ENCODE results near the gene KIAA1671. TPM values are rescaled to one million over a fixed set of nuclear protein-coding genes. Genes with fewer than 3 reads are reported as not detected.

The KIAA1671 gene
- total and polyA plus RNA-seq, 9 of the 15 experiments (the other 6 are each of a cell fraction or from before 2014, with no cell fraction given), result under 0.01 to 0.11 (median 0.02) TPM; not detected in 5

- Histone ChIP-seq H4K20me1 (replicated peaks; ENCODE audit: control insufficient read depth, insufficient read depth, low read length) (no peaks in the 10 kb centered on the region), H3K4me3 (no peak overlapping the region), H3K27me3 (ENCODE audit: control insufficient read depth in 2 of 2, insufficient read depth in 2 of 2, low read length in 2 of 2) (peaks cover 0 to 20% of the 10 kb centered on the region in 2 experiments; a peak in 2 of 5 replicates), H3K36me3 (ENCODE audit: control insufficient read depth, insufficient read depth, low read length) (no peaks in the 10 kb centered on the region), H3K9me3 (replicated peaks; ENCODE audit: control insufficient read depth, insufficient read depth, low read depth, low read length) (no peaks in the 10 kb centered on the region), H3K9ac (ENCODE audit: insufficient read depth in 1 of 2, low read depth in 2 of 2, low read length in 2 of 2) (no peak overlapping the region), H3K79me2 (ENCODE audit: control insufficient read depth, insufficient read depth, low read length) (no peaks in the 10 kb centered on the region), H3K27ac (ENCODE audit: extremely low read depth, low read depth, low read length) (no peak overlapping the region), H3K9me1 (ENCODE audit: control insufficient read depth, insufficient read depth, low read length) (no peaks in the 10 kb centered on the region), H3K4me2 (ENCODE audit: insufficient read depth, low read length) (no peak overlapping the region), H2AFZ (ENCODE audit: low read depth, low read length) (no peak overlapping the region), H3K4me1 (replicated peaks in 1 of 2; ENCODE audit: control insufficient read depth in 2 of 2, insufficient read depth in 2 of 2, low read length in 2 of 2) (no peaks in the 10 kb centered on the region)
- ChIA-PET CTCF (ENCODE audit: low intra/inter-chr PET ratio) (no interaction called here), POLR2A (interaction anchor here (0.6 kb wide), 1 partner anchor 13 kb away, joined by 3 read pairs; no protein-coding TSS in a partner anchor)
- intact Hi-C loops (cut with micrococcal nuclease) (no loop called here), in situ Hi-C loops (cut with MboI) (no loop called here)
- no TSS peak for BruUV-seq (replicated peaks)
- FAIRE-seq (no peak), DNase-seq (ENCODE audit: extremely low read depth in 1 of 4, low spot score in 3 of 4) (no peak), ATAC-seq (no peak)
- TF ChIP-seq ZNF639 (CRISPR knock-in tag; conservative IDR thresholded peaks at IDR 0.05 in 1 of 2, IDR thresholded peaks at IDR 0.05 in 1 of 2) (no peak), HMG20A (CRISPR knock-in tag; conservative IDR thresholded peaks at IDR 0.05) (no peak), CC2D1A (IDR thresholded peaks at IDR 0.05) (no peak), ILK (tag; IDR thresholded peaks at IDR 0.05; ENCODE audit: borderline replicate concordance, low read depth) (no peak), ARID1B (IDR thresholded peaks at IDR 0.05) (no peak), NFXL1 (CRISPR knock-in tag; IDR thresholded peaks at IDR 0.05) (no peak), TRIM24 (IDR thresholded peaks at IDR 0.05) (no peak), BRF1 (IDR thresholded peaks at IDR 0.05; ENCODE audit: borderline replicate concordance, extremely low read depth, insufficient read length) (no peak), ZNF224 (CRISPR knock-in tag; IDR thresholded peaks at IDR 0.05) (no peak), PHB (CRISPR knock-in tag; IDR thresholded peaks at IDR 0.05) (no peak), ZFX (CRISPR knock-in tag; IDR thresholded peaks at IDR 0.05) (no peak), ELF2 (CRISPR knock-in tag; IDR thresholded peaks at IDR 0.05) (no peak), MAFG (tag; conservative IDR thresholded peaks at IDR 0.05) (no peak)
- TF ChIP-seq, protein P1, sequence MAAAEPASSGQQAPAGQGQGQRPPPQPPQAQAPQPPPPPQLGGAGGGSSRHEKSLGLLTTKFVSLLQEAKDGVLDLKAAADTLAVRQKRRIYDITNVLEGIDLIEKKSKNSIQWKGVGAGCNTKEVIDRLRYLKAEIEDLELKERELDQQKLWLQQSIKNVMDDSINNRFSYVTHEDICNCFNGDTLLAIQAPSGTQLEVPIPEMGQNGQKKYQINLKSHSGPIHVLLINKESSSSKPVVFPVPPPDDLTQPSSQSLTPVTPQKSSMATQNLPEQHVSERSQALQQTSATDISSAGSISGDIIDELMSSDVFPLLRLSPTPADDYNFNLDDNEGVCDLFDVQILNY (CRISPR knock-in tag; IDR thresholded peaks at IDR 0.05), result no peak
- 4% methylated on average over 17 of the region's 17 CpGs for WGBS (ENCODE audit: insufficient coverage, low coverage, missing lambda C conversion rate)
Observed at GRCh38 chr22:24925586-24926427, 26.7 kb upstream of the KIAA1671 start.
